PFSK-1 (cell line): ENCODE data around the gene SKP2.

Experiments
- FOXP2 ChIP-seq: optimal IDR thresholded peaks from 2 replicates; pipeline ENCODE3; 2011; ENCODE audit warnings: borderline replicate concordance, control low read depth, inconsistent platforms; ENCODE audit not compliant: insufficient read depth; ENCODE audit errors: extremely low read length, extremely low read depth
- POLR2AphosphoS5 ChIP-seq: IDR thresholded peaks from 2 replicates; pipeline ENCODE4 v1.6.1; 2012; ENCODE audit warnings: low read depth, mild to moderate bottlenecking, control low read depth, low read length, moderate library complexity
- SIN3A ChIP-seq: IDR thresholded peaks from 2 replicates; pipeline ENCODE4 v1.6.1; 2012; ENCODE audit warnings: mild to moderate bottlenecking, low read length, moderate library complexity, borderline replicate concordance; ENCODE audit not compliant: insufficient read depth
- TAF1 ChIP-seq: IDR thresholded peaks from 2 replicates; pipeline ENCODE4 v1.6.1; 2012; ENCODE audit warnings: low read length, control low read depth, borderline replicate concordance; ENCODE audit not compliant: insufficient read depth
- TF ChIP-seq, protein P1 (sequence below), 2 experiments: IDR thresholded peaks; 2 replicates each; pipeline versions ENCODE4 v1.6.1 to v1.8.0; 2011 to 2012; ENCODE audit warnings: low read depth in 2 of 2, low read length in 2 of 2, control low read depth in 1 of 2, inconsistent platforms in 1 of 2, mild to moderate bottlenecking in 1 of 2, moderate library complexity in 1 of 2; ENCODE audit not compliant: insufficient read depth in 1 of 2

- TF ChIP-seq POLR2AphosphoS5 = no peak
- TF ChIP-seq SIN3A = no peak
- no peak for TF ChIP-seq FOXP2
- TF ChIP-seq TAF1 = no peak
- TF ChIP-seq, protein P1, sequence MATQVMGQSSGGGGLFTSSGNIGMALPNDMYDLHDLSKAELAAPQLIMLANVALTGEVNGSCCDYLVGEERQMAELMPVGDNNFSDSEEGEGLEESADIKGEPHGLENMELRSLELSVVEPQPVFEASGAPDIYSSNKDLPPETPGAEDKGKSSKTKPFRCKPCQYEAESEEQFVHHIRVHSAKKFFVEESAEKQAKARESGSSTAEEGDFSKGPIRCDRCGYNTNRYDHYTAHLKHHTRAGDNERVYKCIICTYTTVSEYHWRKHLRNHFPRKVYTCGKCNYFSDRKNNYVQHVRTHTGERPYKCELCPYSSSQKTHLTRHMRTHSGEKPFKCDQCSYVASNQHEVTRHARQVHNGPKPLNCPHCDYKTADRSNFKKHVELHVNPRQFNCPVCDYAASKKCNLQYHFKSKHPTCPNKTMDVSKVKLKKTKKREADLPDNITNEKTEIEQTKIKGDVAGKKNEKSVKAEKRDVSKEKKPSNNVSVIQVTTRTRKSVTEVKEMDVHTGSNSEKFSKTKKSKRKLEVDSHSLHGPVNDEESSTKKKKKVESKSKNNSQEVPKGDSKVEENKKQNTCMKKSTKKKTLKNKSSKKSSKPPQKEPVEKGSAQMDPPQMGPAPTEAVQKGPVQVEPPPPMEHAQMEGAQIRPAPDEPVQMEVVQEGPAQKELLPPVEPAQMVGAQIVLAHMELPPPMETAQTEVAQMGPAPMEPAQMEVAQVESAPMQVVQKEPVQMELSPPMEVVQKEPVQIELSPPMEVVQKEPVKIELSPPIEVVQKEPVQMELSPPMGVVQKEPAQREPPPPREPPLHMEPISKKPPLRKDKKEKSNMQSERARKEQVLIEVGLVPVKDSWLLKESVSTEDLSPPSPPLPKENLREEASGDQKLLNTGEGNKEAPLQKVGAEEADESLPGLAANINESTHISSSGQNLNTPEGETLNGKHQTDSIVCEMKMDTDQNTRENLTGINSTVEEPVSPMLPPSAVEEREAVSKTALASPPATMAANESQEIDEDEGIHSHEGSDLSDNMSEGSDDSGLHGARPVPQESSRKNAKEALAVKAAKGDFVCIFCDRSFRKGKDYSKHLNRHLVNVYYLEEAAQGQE (IDR thresholded peaks at IDR 0.05; ENCODE audit: insufficient read depth in 1 of 2, low read depth in 2 of 2, low read length in 2 of 2) = no peak
Measured at GRCh38 chr5:36208786-36209185, 56.9 kb downstream of the SKP2 start.
